Karpas-422 (cell line): ENCODE measurements around the gene LEFTY2. TPM values are rescaled to one million over a fixed set of nuclear protein-coding genes. Genes with fewer than 3 reads are reported as not detected.

ENCODE experiments used
- DNase-seq: peaks from one replicate; pipeline ENCODE4 v3.0.0-alpha.2; 2015
- H2AFZ ChIP-seq: fragments of 200-600 bp; sonication (generic); 2 replicates; pipeline ENCODE4 v1.6.1; 2014; ENCODE audit warnings: antibody characterized with exemption, low read length, mixed read lengths
- H3K27ac ChIP-seq: fragments of 200-600 bp; sonication (generic); 2 replicates; pipeline ENCODE4 v1.5.1; 2014; ENCODE audit warnings: mild to moderate bottlenecking, low read length, moderate library complexity
- H3K27me3 ChIP-seq: fragments of 200-600 bp; sonication (generic); 2 replicates; pipeline ENCODE4 v1.6.1; 2014; ENCODE audit warnings: low read length, mixed read lengths
- H3K36me3 ChIP-seq: fragments of 200-600 bp; sonication (generic); 2 replicates; pipeline ENCODE4 v1.6.1; 2014; ENCODE audit warnings: low read length, mixed read lengths; ENCODE audit not compliant: insufficient read depth
- H3K4me1 ChIP-seq: fragments of 200-600 bp; sonication (generic); 2 replicates; pipeline ENCODE4 v1.6.1; 2014; ENCODE audit warnings: mild to moderate bottlenecking, low read length, mixed read lengths
- H3K4me2 ChIP-seq: fragments of 200-600 bp; sonication (generic); 2 replicates; pipeline ENCODE4 v1.6.1; 2014; ENCODE audit warnings: low read length, low read depth, mild to moderate bottlenecking; ENCODE audit not compliant: poor library complexity, severe bottlenecking
- H3K4me3 ChIP-seq: fragments of 200-600 bp; sonication (generic); 2 replicates; pipeline ENCODE4 v1.5.1; 2014; ENCODE audit warnings: mild to moderate bottlenecking, antibody characterized with exemption, low read length, mixed read lengths
- H3K79me2 ChIP-seq: fragments of 200-600 bp; sonication (generic); 2 replicates; pipeline ENCODE4 v1.6.1; 2014; ENCODE audit warnings: mild to moderate bottlenecking, low read length, mixed read lengths
- H3K9ac ChIP-seq: fragments of 200-600 bp; sonication (generic); 2 replicates; pipeline ENCODE4 v1.6.0; 2014; ENCODE audit warnings: low read length
- H3K9me2 ChIP-seq: fragments of 200-600 bp; sonication (generic), shearing (Covaris generic); replicated peaks from 2 replicates; pipeline ENCODE4 v1.6.0; 2014; ENCODE audit warnings: mild to moderate bottlenecking, low read length, moderate library complexity; ENCODE audit not compliant: insufficient read depth
- H3K9me3 ChIP-seq: fragments of 300-700, 200-600 bp; sonication (generic); 2 replicates; pipeline ENCODE4 v1.6.1; 2014; ENCODE audit warnings: low read length, mixed read lengths
- H4K20me1 ChIP-seq: fragments of 200-600 bp; sonication (generic); 2 replicates; pipeline ENCODE4 v1.6.1; 2014; ENCODE audit warnings: mild to moderate bottlenecking, antibody characterized with exemption, low read length, low read depth; ENCODE audit not compliant: insufficient read depth
- total RNA-seq: library from RNA; depleted of rRNA; stranded (reverse); fragments of >200 nt; shearing (Covaris generic); gene quantifications from 2 replicates; pipeline ENCODE4 v1.2.3, GENCODE V29; 2014; ENCODE audit warnings: low replicate concordance

The LEFTY2 gene
- total RNA-seq, 1 experiment from 2014 or later: not detected

DNA sequence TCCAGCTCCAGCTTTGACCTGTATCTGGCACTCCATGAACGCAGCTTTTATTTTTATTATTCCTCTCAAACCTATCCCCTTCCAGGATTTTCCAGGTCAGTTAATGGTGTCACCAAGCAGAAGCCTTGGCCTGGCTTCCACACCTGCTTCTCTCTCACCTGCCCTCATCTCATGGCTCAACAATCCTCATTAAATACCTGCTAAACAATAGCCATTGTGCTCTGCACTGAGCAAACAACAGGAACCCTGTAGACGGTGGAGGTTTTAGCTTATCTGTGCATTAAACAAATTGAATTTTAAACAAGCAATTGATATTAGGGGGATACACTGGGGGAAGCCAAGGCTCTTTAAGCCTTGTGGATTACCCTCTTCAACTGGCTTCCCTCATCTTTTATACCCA, 32.2 kb downstream of the LEFTY2 start:
- H3K9me3 ChIP-seq: no peaks in the 10 kb centered on the region
- H3K4me3 ChIP-seq: no peak overlapping the region
- no peak overlapping the region for H2AFZ ChIP-seq
- H3K4me1 ChIP-seq: no peaks in the 10 kb centered on the region
- H3K36me3 ChIP-seq: no peaks in the 10 kb centered on the region
- H3K4me2 ChIP-seq: no peak overlapping the region
- no peak overlapping the region for H3K27ac ChIP-seq
- no peak overlapping the region for H3K9ac ChIP-seq
- no peaks in the 10 kb centered on the region for H3K79me2 ChIP-seq
- H4K20me1 ChIP-seq: no peaks in the 10 kb centered on the region
- H3K9me2 ChIP-seq: no peaks in the 10 kb centered on the region
- no peaks in the 10 kb centered on the region for H3K27me3 ChIP-seq
- DNase-seq: no peak

DNA sequence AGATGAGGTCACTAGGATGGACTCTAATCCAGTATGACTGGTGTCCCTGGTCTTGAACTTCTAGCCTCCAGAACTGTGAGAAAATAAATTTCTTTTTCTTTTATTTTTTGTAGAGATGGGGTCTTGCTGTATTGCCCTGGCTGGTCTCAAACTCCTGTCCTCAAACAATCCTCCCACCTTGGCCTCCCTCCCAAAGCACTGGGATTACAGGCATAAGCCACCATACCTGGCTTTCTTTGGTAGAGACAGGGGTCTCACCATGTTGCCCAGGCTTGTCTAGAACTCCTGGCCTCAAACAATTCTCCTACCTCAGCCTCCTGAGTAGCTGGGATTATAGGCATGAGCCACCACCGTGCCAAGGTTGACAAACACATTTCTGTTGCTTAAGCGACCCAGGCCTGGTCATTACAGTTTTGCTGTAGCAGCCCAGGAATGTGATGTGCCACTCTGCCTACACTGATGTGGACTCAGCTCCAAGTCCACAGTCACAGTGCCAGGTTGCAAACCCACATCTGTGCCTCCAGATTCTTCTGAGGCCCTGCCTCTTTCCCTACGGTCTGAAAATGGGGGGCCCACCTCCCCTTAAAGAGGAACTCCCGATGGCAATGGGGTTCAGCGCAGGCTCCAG, 32.9 kb downstream of the LEFTY2 start:
- Histone ChIP-seq H3K36me3 (no peaks in the 10 kb centered on the region), H3K4me2 (no peak overlapping the region), H3K79me2 (no peaks in the 10 kb centered on the region), H3K9me3 (no peaks in the 10 kb centered on the region), H3K27me3 (no peaks in the 10 kb centered on the region), H3K9me2 (no peaks in the 10 kb centered on the region), H3K4me3 (no peak overlapping the region), H4K20me1 (no peaks in the 10 kb centered on the region), H3K9ac (no peak overlapping the region), H3K4me1 (no peaks in the 10 kb centered on the region), H2AFZ (no peak overlapping the region), H3K27ac (no peak overlapping the region)
- DNase-seq: no peak

GRCh38 chr1:225907341-225907740, 33.7 kb downstream of the LEFTY2 start:
- H4K20me1 ChIP-seq: no peaks in the 10 kb centered on the region
- H3K4me1 ChIP-seq: no peaks in the 10 kb centered on the region
- no peaks in the 10 kb centered on the region for H3K36me3 ChIP-seq
- H3K27me3 ChIP-seq: no peaks in the 10 kb centered on the region
- H3K9me2 ChIP-seq: no peaks in the 10 kb centered on the region
- H3K79me2 ChIP-seq: no peaks in the 10 kb centered on the region
- DNase-seq: no peak
- H3K27ac ChIP-seq: no peak overlapping the region
- no peak overlapping the region for H2AFZ ChIP-seq
- no peak overlapping the region for H3K9ac ChIP-seq
- no peak overlapping the region for H3K4me2 ChIP-seq
- H3K9me3 ChIP-seq: no peaks in the 10 kb centered on the region
- no peak overlapping the region for H3K4me3 ChIP-seq

DNA sequence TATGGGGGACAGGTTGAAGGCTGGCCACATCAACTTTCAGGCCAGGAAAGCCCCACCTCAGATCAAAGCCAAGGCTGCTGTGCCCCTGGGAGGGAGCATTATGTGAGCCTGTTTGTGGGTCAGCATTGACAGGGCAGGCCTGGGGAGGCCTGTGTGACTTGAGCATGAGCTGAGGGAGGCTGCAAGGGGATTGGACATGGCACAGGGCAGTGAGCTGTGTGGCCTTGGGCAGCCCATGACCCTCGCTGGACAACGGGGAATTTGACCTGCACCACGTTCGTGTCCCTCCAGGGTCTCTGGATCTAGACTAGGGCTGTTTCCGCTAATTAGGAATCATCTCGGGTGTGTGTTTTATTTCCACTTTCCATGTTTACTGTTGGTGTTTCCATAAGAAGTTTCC, 34.6 kb downstream of the LEFTY2 start:
- Histone ChIP-seq H3K27me3 (no peaks in the 10 kb centered on the region), H3K79me2 (no peaks in the 10 kb centered on the region), H3K36me3 (no peaks in the 10 kb centered on the region), H4K20me1 (no peaks in the 10 kb centered on the region), H3K4me3 (no peak overlapping the region), H3K27ac (no peak overlapping the region), H3K9me2 (no peaks in the 10 kb centered on the region), H3K4me1 (no peaks in the 10 kb centered on the region), H3K4me2 (no peak overlapping the region), H3K9ac (no peak overlapping the region), H2AFZ (no peak overlapping the region), H3K9me3 (no peaks in the 10 kb centered on the region)
- no peak for DNase-seq

- DNase-seq: no peak
- Histone ChIP-seq H3K9me3 (no peaks in the 10 kb centered on the region), H3K79me2 (no peaks in the 10 kb centered on the region), H2AFZ (no peak overlapping the region), H3K9me2 (no peaks in the 10 kb centered on the region), H3K27ac (no peak overlapping the region), H3K9ac (no peak overlapping the region), H3K36me3 (no peaks in the 10 kb centered on the region), H3K4me2 (no peak overlapping the region), H3K4me3 (no peak overlapping the region), H3K4me1 (no peaks in the 10 kb centered on the region), H4K20me1 (no peaks in the 10 kb centered on the region), H3K27me3 (no peaks in the 10 kb centered on the region)
Measured at GRCh38 chr1:225903623-225904022, 37.4 kb downstream of the LEFTY2 start.

- H3K27me3 ChIP-seq: no peaks in the 10 kb centered on the region
- no peak overlapping the region for H3K4me3 ChIP-seq
- no peaks in the 10 kb centered on the region for H3K36me3 ChIP-seq
- no peak for DNase-seq
- no peaks in the 10 kb centered on the region for H3K9me3 ChIP-seq
- H2AFZ ChIP-seq: no peak overlapping the region
- H3K9ac ChIP-seq: no peak overlapping the region
- no peaks in the 10 kb centered on the region for H4K20me1 ChIP-seq
- H3K4me2 ChIP-seq: no peak overlapping the region
- H3K4me1 ChIP-seq: no peaks in the 10 kb centered on the region
- no peaks in the 10 kb centered on the region for H3K9me2 ChIP-seq
- H3K27ac ChIP-seq: no peak overlapping the region
- H3K79me2 ChIP-seq: no peaks in the 10 kb centered on the region
Measured at GRCh38 chr1:225899044-225899925, 41.7 kb downstream of the LEFTY2 start.

DNA sequence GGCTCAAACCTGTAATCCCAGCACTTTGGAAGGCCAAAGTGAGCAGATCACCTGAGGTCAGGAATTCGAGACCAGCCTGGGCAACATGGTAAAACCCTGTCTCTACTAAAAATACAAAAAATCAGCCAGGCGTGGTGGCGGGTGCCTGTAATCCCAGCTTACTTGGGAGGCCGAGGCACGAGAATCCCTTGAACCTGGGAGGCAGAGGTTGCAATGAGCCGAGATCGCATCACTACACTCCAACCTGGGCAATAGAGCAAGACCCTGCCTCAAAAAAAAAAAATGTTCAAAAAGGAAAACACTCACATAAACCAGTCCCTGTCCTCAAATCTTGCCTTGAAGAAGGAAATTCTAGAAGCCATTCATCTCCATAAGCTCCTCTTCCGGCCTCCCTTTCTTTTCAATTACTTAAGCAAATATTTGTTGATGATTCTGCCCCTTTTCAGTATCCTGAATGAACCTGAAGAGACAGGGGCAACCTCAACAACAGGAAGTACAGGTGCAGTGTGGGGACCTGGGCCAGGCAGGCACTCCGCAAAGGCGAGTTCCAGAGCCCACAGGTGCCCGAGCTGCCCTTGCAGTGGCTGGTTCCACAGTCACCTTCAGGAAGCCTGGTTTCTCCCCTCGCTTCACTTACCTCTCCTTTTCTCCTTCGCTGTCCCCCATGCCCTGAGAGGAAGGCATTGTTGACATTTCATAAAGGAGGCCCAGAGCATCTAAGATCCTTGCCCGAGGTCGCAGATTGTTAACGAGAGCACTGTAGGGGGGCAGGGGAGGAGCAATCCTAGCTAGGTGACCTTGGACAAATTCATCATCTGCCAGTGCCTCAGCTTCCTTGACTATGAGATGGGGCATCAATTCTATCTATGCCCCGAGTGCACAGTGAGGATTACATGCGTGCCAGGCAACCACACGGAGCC, 43.2 kb downstream of the LEFTY2 start:
- Histone ChIP-seq H3K27ac (no peak overlapping the region), H2AFZ (no peak overlapping the region), H3K9me3 (no peaks in the 10 kb centered on the region), H3K4me2 (no peak overlapping the region), H3K9me2 (no peaks in the 10 kb centered on the region), H3K79me2 (no peaks in the 10 kb centered on the region), H3K36me3 (no peaks in the 10 kb centered on the region), H3K4me3 (no peak overlapping the region), H3K4me1 (no peaks in the 10 kb centered on the region), H3K27me3 (no peaks in the 10 kb centered on the region), H3K9ac (no peak overlapping the region), H4K20me1 (no peaks in the 10 kb centered on the region)
- no peak for DNase-seq
